ENCODE measurements around the gene ZNF613. TPM values are rescaled to one million over a fixed set of nuclear protein-coding genes. Genes with fewer than 3 reads are reported as not detected.

ZNF613 gene
- total RNA-seq, 1 donor from 2014 or later = 5.5 TPM

DNA sequence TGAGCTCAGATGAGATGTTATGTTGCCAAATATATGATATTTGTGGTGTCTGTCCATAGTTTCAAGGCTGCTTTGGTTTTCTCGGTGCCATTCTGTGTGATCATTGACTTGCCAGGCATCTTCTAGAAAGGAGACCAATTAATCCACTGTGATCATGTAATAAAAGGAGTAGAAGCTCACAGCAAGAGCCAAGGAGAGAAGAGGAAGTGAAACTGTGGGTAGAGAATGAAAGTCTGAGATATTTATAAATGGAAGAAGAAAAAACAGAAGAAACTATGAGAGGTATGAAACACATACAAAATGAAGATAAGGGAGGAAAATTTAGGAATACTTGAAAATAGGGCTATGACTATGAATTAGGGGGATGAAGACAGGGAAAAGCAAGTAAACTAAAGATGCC is 11.1 kb upstream of the ZNF613 start:
- no peak overlapping the region for H3K4me3 ChIP-seq (ENCODE audit: low read depth, low read length)
- no peak for DNase-seq (ENCODE audit: low read depth)
- TF ChIP-seq CTCF (conservative IDR thresholded peaks at IDR 0.05; ENCODE audit: low read depth, low read length) = no peak

- TF ChIP-seq CTCF (conservative IDR thresholded peaks at IDR 0.05; ENCODE audit: low read depth, low read length) = no peak
- no peak for DNase-seq (ENCODE audit: low read depth)
- H3K4me3 ChIP-seq (ENCODE audit: low read depth, low read length) = no peak overlapping the region
Measured at GRCh38 chr19:51919606-51920005, 7.7 kb upstream of the ZNF613 start.

DNA sequence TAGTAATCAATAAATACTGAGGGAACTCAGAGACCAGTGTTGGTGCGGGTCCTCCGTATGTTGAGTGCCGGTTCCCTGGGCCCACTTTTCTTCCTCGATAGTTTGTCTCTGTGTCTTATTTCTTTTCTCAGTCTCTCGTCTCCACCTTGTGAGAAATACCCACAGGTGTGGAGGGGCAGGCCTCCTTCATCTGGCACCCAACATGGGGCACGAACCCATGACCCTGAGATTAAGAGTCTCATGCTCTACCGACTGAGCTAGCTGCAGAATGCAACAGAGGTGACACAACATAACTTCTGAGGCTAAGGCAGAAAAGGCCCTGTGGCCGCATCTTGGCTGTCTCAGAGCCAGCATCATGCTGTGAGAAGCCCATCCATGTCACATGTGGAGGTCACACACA is 5.3 kb upstream of the ZNF613 start:
- TF ChIP-seq CTCF (conservative IDR thresholded peaks at IDR 0.05; ENCODE audit: low read depth, low read length) = no peak
- no peak for DNase-seq (ENCODE audit: low read depth)

DNA sequence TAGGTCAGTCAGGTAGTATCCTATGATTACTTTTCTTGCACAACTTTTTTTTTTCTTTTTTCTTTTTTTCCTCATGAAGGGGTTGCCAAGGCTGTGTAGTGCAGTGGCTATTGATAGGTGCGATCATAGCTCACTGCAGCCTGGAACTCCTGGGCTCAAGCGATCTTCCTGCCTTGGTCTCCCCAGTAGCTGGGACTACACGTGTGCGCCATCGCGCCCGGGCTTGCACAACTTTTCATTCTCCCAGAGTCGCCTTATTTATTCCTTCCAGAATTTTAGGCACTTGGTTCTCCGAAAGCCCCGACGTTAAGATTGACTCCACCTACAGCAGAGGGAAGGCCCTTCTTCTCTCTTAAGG is 867 bp upstream of the ZNF613 start:
- DNase-seq (ENCODE audit: low read depth) = no peak
- peak overlapping the region; percentile 79 for H3K4me3 ChIP-seq (ENCODE audit: low read depth, low read length)
- no peak for TF ChIP-seq CTCF (conservative IDR thresholded peaks at IDR 0.05; ENCODE audit: low read depth, low read length)

More for the DNA sequence above, 5.3 kb upstream of the ZNF613 start:
- H3K4me3 ChIP-seq (ENCODE audit: low read depth, low read length) = no peak overlapping the region

GRCh38 chr19:51927859-51928258 is 587 bp downstream of the ZNF613 start:
- DNase-seq (ENCODE audit: low read depth) = no peak

GRCh38 chr19:51931921-51932320 is 4.6 kb downstream of the ZNF613 start:
- DNase-seq (ENCODE audit: low read depth) = no peak
- TF ChIP-seq CTCF (conservative IDR thresholded peaks at IDR 0.05; ENCODE audit: low read depth, low read length) = no peak
- no peak overlapping the region for H3K4me3 ChIP-seq (ENCODE audit: low read depth, low read length)

More at GRCh38 chr19:51927859-51928258, 587 bp downstream of the ZNF613 start:
- peak overlapping the region; percentile 79 for H3K4me3 ChIP-seq (ENCODE audit: low read depth, low read length)
- TF ChIP-seq CTCF (conservative IDR thresholded peaks at IDR 0.05; ENCODE audit: low read depth, low read length) = no peak

DNA sequence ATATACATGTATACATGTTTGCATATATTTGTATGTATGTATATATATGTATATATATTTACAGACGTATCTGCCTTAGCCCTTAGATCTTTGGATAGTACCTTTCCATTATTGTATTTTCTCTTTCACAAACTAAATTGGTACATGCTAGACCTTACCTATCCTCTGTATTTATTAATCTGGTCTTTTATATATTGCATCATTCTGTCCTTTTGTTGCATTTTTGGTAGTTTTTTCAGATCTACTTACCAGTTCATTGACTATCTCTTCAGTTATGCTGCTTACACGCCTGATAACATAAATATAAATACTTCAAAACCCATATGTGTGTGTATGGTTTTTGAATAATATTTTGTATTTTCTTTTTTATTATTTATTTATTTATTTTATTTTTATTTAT is 11.7 kb downstream of the ZNF613 start:
- no peak for DNase-seq (ENCODE audit: low read depth)
- no peak overlapping the region for H3K4me3 ChIP-seq (ENCODE audit: low read depth, low read length)
- TF ChIP-seq CTCF (conservative IDR thresholded peaks at IDR 0.05; ENCODE audit: low read depth, low read length) = no peak
